Stimulated activated naive CD4-positive, alpha-beta T cell (primary cell): ENCODE measurements around the gene GNAI2.
"Not testable (repeated sequence)": the region's sequence is repeated elsewhere in the genome, so short reads cannot be mapped to it uniquely, and the experiment has no call there.

Experiments used
- DNase-seq, 6 experiments: peaks; one replicate each; lab custom pipeline; 2025; lab: John Stamatoyannopoulos, UW

Gene GNAI2

GRCh38 chr3:50245251-50245745, 9.3 kb downstream of the GNAI2 start:
- DNase-seq: no peak

GRCh38 chr3:50245831-50246516, 10.0 kb downstream of the GNAI2 start:
- peak; percentile 86 to 97 (median 94) for DNase-seq

- peak; percentile 70 to 90 (median 78) for DNase-seq
Measured at GRCh38 chr3:50246517-50246954, 10.5 kb downstream of the GNAI2 start.

- no peak for DNase-seq
Measured at GRCh38 chr3:50248387-50248786, 12.4 kb downstream of the GNAI2 start.

- DNase-seq: no peak
Measured at GRCh38 chr3:50249457-50249856, 13.5 kb downstream of the GNAI2 start.

- no peak for DNase-seq
Measured at GRCh38 chr3:50250514-50250913, 14.5 kb downstream of the GNAI2 start.

GRCh38 chr3:50251220-50251619, 15.2 kb downstream of the GNAI2 start:
- no peak for DNase-seq

GRCh38 chr3:50254577-50255250, 18.7 kb downstream of the GNAI2 start:
- no peak for DNase-seq

- DNase-seq: no peak
Measured at GRCh38 chr3:50255251-50255615, 19.2 kb downstream of the GNAI2 start.

- peak in 5 of 6 experiments; percentile 13 to 21 (median 17) for DNase-seq
Measured at GRCh38 chr3:50256978-50257890, 21.2 kb downstream of the GNAI2 start.

- DNase-seq: no peak
Measured at GRCh38 chr3:50258029-50258680, 22.2 kb downstream of the GNAI2 start.

GRCh38 chr3:50258979-50259378, 23.0 kb downstream of the GNAI2 start:
- no peak for DNase-seq

- DNase-seq: no peak
Measured at GRCh38 chr3:50259432-50260026, 23.5 kb downstream of the GNAI2 start.

GRCh38 chr3:50260027-50260941, 24.3 kb downstream of the GNAI2 start:
- DNase-seq: peak; percentile 52 to 82 (median 74)

- no peak for DNase-seq
Measured at GRCh38 chr3:50260942-50261441, 25.0 kb downstream of the GNAI2 start.

GRCh38 chr3:50261505-50261904, 25.5 kb downstream of the GNAI2 start:
- no peak for DNase-seq

- DNase-seq: not testable (repeated sequence)
Measured at GRCh38 chr3:50262200-50262599, 26.2 kb downstream of the GNAI2 start.

- no peak for DNase-seq
Measured at GRCh38 chr3:50262778-50263177, 26.8 kb downstream of the GNAI2 start.

- DNase-seq: no peak
Measured at GRCh38 chr3:50263478-50264382, 27.7 kb downstream of the GNAI2 start.
